ENCODE data around the gene FAM83B.

GRCh38 chr6:54874349-54875048 is 27.9 kb downstream of the FAM83B start:
- TF ChIP-seq POLR2AphosphoS5 (IDR thresholded peaks at IDR 0.05; ENCODE audit: insufficient read depth, low read depth, low read length): no peak
- TF ChIP-seq, protein P1, sequence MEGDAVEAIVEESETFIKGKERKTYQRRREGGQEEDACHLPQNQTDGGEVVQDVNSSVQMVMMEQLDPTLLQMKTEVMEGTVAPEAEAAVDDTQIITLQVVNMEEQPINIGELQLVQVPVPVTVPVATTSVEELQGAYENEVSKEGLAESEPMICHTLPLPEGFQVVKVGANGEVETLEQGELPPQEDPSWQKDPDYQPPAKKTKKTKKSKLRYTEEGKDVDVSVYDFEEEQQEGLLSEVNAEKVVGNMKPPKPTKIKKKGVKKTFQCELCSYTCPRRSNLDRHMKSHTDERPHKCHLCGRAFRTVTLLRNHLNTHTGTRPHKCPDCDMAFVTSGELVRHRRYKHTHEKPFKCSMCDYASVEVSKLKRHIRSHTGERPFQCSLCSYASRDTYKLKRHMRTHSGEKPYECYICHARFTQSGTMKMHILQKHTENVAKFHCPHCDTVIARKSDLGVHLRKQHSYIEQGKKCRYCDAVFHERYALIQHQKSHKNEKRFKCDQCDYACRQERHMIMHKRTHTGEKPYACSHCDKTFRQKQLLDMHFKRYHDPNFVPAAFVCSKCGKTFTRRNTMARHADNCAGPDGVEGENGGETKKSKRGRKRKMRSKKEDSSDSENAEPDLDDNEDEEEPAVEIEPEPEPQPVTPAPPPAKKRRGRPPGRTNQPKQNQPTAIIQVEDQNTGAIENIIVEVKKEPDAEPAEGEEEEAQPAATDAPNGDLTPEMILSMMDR (IDR thresholded peaks at IDR 0.05; ENCODE audit: extremely low read depth in 1 of 2, insufficient read depth in 1 of 2, low read depth in 1 of 2, low read length in 2 of 2): no peak

All from endothelial cell of umbilical vein (primary cell).